Measurements from ENCODE around the gene FAM20A.
"Not testable (repeated sequence)": the region's sequence is repeated elsewhere in the genome, so short reads cannot be mapped to it uniquely, and the experiment has no call there.

Gene FAM20A

DNA sequence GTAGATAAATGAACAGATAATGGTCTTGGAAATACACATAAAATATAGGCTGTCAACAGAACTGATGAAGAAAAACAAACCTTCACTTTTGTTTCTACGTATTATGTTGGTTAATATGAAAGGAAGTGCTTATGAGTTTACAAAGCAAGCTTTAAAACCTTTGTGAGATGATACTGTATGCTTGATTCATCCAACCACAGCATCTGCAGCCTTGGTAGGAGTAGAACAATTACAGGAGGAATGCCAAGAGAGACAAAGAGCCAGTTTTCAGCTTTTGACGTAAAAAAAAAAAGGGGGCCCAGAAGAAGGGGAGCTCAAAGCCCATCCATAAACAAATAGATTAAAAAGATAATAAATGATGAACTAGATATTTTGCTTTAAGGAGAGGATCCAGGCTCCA lies 13.3 kb downstream of the FAM20A start:
- peaks cover 0 to 9% of the 10 kb centered on the region in 2 donors for H3K9me3 ChIP-seq (ENCODE audit: control insufficient read depth in 2 of 2, low read length in 2 of 2)
- H3K27me3 ChIP-seq (ENCODE audit: control insufficient read depth in 1 of 2, insufficient read depth in 2 of 2, low read length in 2 of 2), result no peaks in the 10 kb centered on the region
- no peak overlapping the region for H3K27ac ChIP-seq (ENCODE audit: low read length)
- H3K36me3 ChIP-seq (ENCODE audit: control insufficient read depth in 2 of 2, insufficient read depth in 2 of 2, low read length in 2 of 2), result no peaks in the 10 kb centered on the region
- H3K4me1 ChIP-seq (ENCODE audit: control insufficient read depth, insufficient read depth, low read length), result no peaks in the 10 kb centered on the region
- H3K9ac ChIP-seq (ENCODE audit: low read length in 2 of 2), result no peak overlapping the region
- H3K4me3 ChIP-seq (ENCODE audit: low read length in 2 of 2), result no peak overlapping the region

DNA sequence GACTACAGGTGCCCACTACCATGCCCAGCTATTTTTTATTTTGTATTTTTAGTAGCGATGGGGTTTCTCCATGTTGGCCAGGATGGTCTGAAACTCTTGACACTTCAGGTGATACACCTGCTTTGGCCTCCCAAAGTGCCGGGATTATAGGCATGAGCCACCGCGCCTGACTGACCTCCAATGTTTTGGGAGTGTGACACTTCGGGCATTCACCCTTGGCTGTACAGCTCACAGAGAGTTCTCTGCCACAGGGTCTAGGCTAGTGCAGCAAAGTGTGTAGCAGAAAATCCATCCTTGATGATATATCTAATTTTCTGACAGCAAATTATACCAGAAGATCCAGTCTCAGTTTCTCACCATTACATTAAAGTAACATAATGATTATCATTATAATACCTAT lies 14.1 kb downstream of the FAM20A start:
- Histone ChIP-seq H3K9ac (ENCODE audit: low read length in 2 of 2) (no peak overlapping the region), H3K27ac (ENCODE audit: low read length) (no peak overlapping the region), H3K4me1 (ENCODE audit: control insufficient read depth, insufficient read depth, low read length) (no peaks in the 10 kb centered on the region), H3K4me3 (ENCODE audit: low read length in 2 of 2) (no peak overlapping the region), H3K9me3 (ENCODE audit: control insufficient read depth in 2 of 2, low read length in 2 of 2) (peaks cover 0 to 9% of the 10 kb centered on the region in 2 donors), H3K27me3 (ENCODE audit: control insufficient read depth in 1 of 2, insufficient read depth in 2 of 2, low read length in 2 of 2) (no peaks in the 10 kb centered on the region), H3K36me3 (ENCODE audit: control insufficient read depth in 2 of 2, insufficient read depth in 2 of 2, low read length in 2 of 2) (no peaks in the 10 kb centered on the region)

- Histone ChIP-seq H3K36me3 (ENCODE audit: control insufficient read depth in 2 of 2, insufficient read depth in 2 of 2, low read length in 2 of 2) (no peaks in the 10 kb centered on the region), H3K27ac (ENCODE audit: low read length) (no peak overlapping the region), H3K4me3 (ENCODE audit: low read length in 2 of 2) (no peak overlapping the region), H3K27me3 (ENCODE audit: control insufficient read depth in 1 of 2, insufficient read depth in 2 of 2, low read length in 2 of 2) (no peaks in the 10 kb centered on the region), H3K9ac (ENCODE audit: low read length in 2 of 2) (no peak overlapping the region), H3K9me3 (ENCODE audit: control insufficient read depth in 2 of 2, low read length in 2 of 2) (peaks cover 0 to 9% of the 10 kb centered on the region in 2 donors), H3K4me1 (ENCODE audit: control insufficient read depth, insufficient read depth, low read length) (no peaks in the 10 kb centered on the region)
Observed at GRCh38 chr17:68585643-68586042, 15.5 kb downstream of the FAM20A start.

DNA sequence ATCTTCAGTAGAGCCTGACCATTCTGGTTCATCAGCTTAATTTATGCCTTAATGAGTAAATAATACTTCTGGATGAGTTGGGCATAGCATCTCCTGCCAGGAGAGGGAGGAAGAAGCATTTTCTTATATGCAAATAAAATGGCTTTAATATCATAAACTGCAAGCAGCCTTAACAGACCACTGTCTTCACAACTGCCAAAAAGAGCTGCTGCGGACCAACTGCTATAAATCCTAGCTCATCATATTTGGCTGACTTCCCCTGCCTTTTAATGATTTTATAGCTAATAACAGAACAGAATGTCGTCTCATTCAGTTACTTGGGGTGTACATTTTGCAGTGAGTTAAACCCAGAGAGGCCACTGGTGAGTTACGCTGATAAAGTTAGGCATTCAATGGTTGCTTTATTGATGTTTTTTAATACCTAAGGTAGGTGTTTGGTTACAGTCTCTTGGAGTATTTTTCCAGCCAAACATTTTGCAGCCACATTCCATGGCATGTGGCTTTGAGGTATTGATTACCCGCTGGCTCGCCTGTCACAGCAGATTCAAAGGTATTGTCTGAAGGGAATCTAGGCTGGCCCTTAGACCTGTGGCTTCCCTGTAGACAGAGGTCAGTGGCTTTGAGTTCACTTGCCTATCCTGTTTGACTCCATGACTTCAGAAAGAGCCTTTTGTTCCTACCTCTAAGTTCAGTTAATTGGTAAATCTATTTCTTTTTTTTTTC lies 16.4 kb downstream of the FAM20A start:
- Histone ChIP-seq H3K4me1 (ENCODE audit: control insufficient read depth, insufficient read depth, low read length) (no peaks in the 10 kb centered on the region), H3K27me3 (ENCODE audit: control insufficient read depth in 1 of 2, insufficient read depth in 2 of 2, low read length in 2 of 2) (no peaks in the 10 kb centered on the region), H3K9me3 (ENCODE audit: control insufficient read depth in 2 of 2, low read length in 2 of 2) (peaks cover 3 to 9% of the 10 kb centered on the region in 2 donors), H3K36me3 (ENCODE audit: control insufficient read depth in 2 of 2, insufficient read depth in 2 of 2, low read length in 2 of 2) (no peaks in the 10 kb centered on the region), H3K9ac (ENCODE audit: low read length in 2 of 2) (no peak overlapping the region), H3K27ac (ENCODE audit: low read length) (no peak overlapping the region), H3K4me3 (ENCODE audit: low read length in 2 of 2) (no peak overlapping the region)

GRCh38 chr17:68582867-68583266 lies 18.3 kb downstream of the FAM20A start:
- H3K9ac ChIP-seq (ENCODE audit: low read length in 2 of 2); H3K9me3 ChIP-seq (ENCODE audit: control insufficient read depth in 2 of 2, low read length in 2 of 2); H3K27me3 ChIP-seq (ENCODE audit: control insufficient read depth in 1 of 2, insufficient read depth in 2 of 2, low read length in 2 of 2); H3K27ac ChIP-seq (ENCODE audit: low read length); H3K36me3 ChIP-seq (ENCODE audit: control insufficient read depth in 2 of 2, insufficient read depth in 2 of 2, low read length in 2 of 2); H3K4me1 ChIP-seq (ENCODE audit: control insufficient read depth, insufficient read depth, low read length); H3K4me3 ChIP-seq (ENCODE audit: low read length in 2 of 2): not testable (repeated sequence)

DNA sequence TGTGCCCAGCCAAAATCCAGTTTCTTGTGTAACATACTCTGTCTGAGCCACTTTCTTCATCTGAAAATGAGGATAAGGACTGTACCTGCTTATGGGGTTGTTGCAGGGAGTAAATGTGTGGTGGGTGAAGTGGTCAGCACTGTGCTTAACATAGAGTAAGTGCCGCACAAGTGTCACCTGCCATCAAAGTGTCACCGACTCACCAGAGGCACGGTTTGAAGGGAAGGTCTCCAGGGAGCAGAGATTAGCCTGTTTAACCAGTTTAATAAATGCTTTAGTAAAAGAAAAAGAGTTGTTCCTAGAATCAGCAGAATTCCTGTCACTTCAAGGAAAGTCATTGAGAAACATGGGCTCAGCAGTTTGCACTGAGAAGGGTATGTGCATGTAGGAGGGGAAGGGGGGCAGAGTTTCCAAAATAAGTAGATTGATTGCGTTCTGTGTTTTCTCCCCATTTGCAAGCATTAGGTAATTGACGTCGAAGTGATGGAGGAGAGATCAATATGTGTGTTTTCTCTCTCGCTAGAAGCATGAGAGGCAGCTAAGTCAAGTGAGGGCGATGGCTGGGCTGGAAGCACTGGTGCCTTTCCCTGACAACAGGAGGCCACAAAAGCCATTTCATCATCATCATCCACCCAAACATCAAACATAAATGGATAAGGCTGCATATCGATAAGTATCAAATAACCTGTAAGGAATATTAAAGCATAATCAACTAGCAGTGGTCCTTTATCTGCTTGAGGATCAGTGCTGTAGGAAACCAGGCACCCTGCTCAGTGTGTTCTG lies 19.1 kb downstream of the FAM20A start:
- no peak overlapping the region for H3K27ac ChIP-seq (ENCODE audit: low read length)
- no peaks in the 10 kb centered on the region for H3K27me3 ChIP-seq (ENCODE audit: control insufficient read depth in 1 of 2, insufficient read depth in 2 of 2, low read length in 2 of 2)

GRCh38 chr17:68580236-68580770 lies 20.9 kb downstream of the FAM20A start:
- H3K9me3 ChIP-seq (ENCODE audit: control insufficient read depth in 2 of 2, low read length in 2 of 2), result peaks cover 0 to 9% of the 10 kb centered on the region in 2 donors
- no peak overlapping the region for H3K4me3 ChIP-seq (ENCODE audit: low read length in 2 of 2)
- H3K27me3 ChIP-seq (ENCODE audit: control insufficient read depth in 1 of 2, insufficient read depth in 2 of 2, low read length in 2 of 2), result no peaks in the 10 kb centered on the region
- H3K27ac ChIP-seq (ENCODE audit: low read length), result no peak overlapping the region
- no peak overlapping the region for H3K9ac ChIP-seq (ENCODE audit: low read length in 2 of 2)
- no peaks in the 10 kb centered on the region for H3K36me3 ChIP-seq (ENCODE audit: control insufficient read depth in 2 of 2, insufficient read depth in 2 of 2, low read length in 2 of 2)
- H3K4me1 ChIP-seq (ENCODE audit: control insufficient read depth, insufficient read depth, low read length), result no peaks in the 10 kb centered on the region

More for the DNA sequence above, 19.1 kb downstream of the FAM20A start:
- Histone ChIP-seq H3K4me1 (ENCODE audit: control insufficient read depth, insufficient read depth, low read length) (no peaks in the 10 kb centered on the region), H3K9me3 (ENCODE audit: control insufficient read depth in 2 of 2, low read length in 2 of 2) (peaks cover 0 to 6% of the 10 kb centered on the region in 2 donors), H3K36me3 (ENCODE audit: control insufficient read depth in 2 of 2, insufficient read depth in 2 of 2, low read length in 2 of 2) (no peaks in the 10 kb centered on the region), H3K4me3 (ENCODE audit: low read length in 2 of 2) (no peak overlapping the region), H3K9ac (ENCODE audit: low read length in 2 of 2) (no peak overlapping the region)

DNA sequence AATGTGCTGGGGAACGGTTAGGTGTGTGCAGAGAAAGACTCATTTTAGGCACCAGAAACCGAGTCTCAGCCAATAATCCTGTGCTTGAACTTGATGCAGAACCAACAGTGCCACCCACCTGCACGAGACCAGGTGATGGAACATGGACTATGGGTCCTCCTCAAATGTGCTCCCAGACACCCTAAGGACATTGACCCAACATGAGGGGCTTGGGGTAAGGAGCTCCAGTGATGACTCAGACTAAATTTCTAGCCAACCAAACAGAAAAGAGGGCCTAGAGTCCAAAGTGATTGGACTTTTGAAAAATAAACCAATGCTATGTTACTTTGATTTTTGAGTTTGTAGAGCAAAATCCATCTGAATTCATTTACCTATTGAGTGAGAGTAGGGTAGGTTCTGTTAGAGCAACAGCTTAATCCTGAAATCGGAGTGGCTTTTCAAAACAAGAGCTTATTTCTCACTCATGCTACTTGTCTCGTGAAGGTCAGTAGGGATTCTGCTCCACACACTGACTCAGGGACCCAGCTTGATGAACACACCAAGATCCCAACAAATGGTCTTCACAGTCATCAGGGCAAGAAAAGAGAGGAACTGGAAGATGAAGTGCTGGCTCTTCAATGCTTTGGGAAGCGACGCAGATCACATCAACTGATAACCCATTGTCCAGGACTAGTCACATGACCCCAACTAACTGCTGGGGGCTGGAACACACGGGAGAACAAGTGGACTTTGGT lies 21.8 kb downstream of the FAM20A start:
- H3K9me3 ChIP-seq (ENCODE audit: control insufficient read depth in 2 of 2, low read length in 2 of 2), result peaks cover 0 to 9% of the 10 kb centered on the region in 2 donors
- H3K9ac ChIP-seq (ENCODE audit: low read length in 2 of 2), result no peak overlapping the region
- H3K27me3 ChIP-seq (ENCODE audit: control insufficient read depth in 1 of 2, insufficient read depth in 2 of 2, low read length in 2 of 2), result no peaks in the 10 kb centered on the region
- no peak overlapping the region for H3K27ac ChIP-seq (ENCODE audit: low read length)
- H3K4me3 ChIP-seq (ENCODE audit: low read length in 2 of 2), result no peak overlapping the region
- no peaks in the 10 kb centered on the region for H3K4me1 ChIP-seq (ENCODE audit: control insufficient read depth, insufficient read depth, low read length)
- H3K36me3 ChIP-seq (ENCODE audit: control insufficient read depth in 2 of 2, insufficient read depth in 2 of 2, low read length in 2 of 2), result no peaks in the 10 kb centered on the region

DNA sequence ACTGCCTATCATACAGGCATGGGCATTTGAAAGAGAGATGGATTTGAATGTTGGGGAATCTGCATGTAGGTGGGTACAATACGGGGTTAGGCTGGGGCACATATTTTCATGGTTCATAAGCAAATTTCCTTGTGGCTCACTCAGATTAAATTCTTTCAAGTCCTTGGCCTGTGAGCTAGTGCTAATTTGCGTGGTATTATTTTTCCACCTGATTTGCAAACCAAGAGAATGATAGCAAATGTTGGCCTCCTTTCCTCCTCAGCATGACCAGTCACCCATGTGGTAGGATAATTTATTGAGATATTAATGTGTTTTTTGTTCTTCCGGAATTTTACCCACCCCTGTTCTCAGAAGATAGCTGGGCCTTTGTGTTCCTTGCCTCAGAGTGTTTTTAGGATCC lies 22.9 kb downstream of the FAM20A start:
- no peaks in the 10 kb centered on the region for H3K4me1 ChIP-seq (ENCODE audit: control insufficient read depth, insufficient read depth, low read length)
- H3K9ac ChIP-seq (ENCODE audit: low read length in 2 of 2), result no peak overlapping the region
- H3K4me3 ChIP-seq (ENCODE audit: low read length in 2 of 2), result no peak overlapping the region
- H3K36me3 ChIP-seq (ENCODE audit: control insufficient read depth in 2 of 2, insufficient read depth in 2 of 2, low read length in 2 of 2), result no peaks in the 10 kb centered on the region
- no peaks in the 10 kb centered on the region for H3K27me3 ChIP-seq (ENCODE audit: control insufficient read depth in 1 of 2, insufficient read depth in 2 of 2, low read length in 2 of 2)
- H3K27ac ChIP-seq (ENCODE audit: low read length), result no peak overlapping the region
- H3K9me3 ChIP-seq (ENCODE audit: control insufficient read depth in 2 of 2, low read length in 2 of 2), result peaks cover 0 to 9% of the 10 kb centered on the region in 2 donors

- Histone ChIP-seq H3K36me3 (ENCODE audit: control insufficient read depth in 2 of 2, insufficient read depth in 2 of 2, low read length in 2 of 2) (no peaks in the 10 kb centered on the region), H3K27me3 (ENCODE audit: control insufficient read depth in 1 of 2, insufficient read depth in 2 of 2, low read length in 2 of 2) (no peaks in the 10 kb centered on the region), H3K4me3 (ENCODE audit: low read length in 2 of 2) (no peak overlapping the region), H3K27ac (ENCODE audit: low read length) (no peak overlapping the region), H3K9me3 (ENCODE audit: control insufficient read depth in 2 of 2, low read length in 2 of 2) (peaks cover 0 to 9% of the 10 kb centered on the region in 2 donors), H3K9ac (ENCODE audit: low read length in 2 of 2) (no peak overlapping the region), H3K4me1 (ENCODE audit: control insufficient read depth, insufficient read depth, low read length) (no peaks in the 10 kb centered on the region)
Observed at GRCh38 chr17:68577497-68577821, 23.7 kb downstream of the FAM20A start.

All from stomach smooth muscle (tissue), 2 donors.